ENCODE data around the gene LYVE1. TPM values are rescaled to one million over a fixed set of nuclear protein-coding genes. Genes with fewer than 3 reads are reported as not detected.

LYVE1 gene
- total RNA-seq, 1 donor from 2014 or later: 62.9 TPM

DNA sequence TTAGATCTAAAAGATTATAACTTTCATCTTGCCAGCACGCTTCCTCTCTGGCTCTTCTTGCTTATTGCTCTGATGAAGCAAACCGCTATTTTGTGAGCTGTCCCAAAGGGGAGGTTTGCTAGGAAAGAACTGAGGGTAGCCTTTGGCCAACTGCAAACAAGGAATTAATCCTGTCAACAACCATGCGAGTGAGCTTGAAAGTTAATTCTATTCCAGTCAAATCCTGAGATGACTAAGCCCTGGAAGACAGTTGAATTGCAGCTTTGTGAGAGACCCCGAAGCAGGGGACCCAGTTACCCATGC, 17.2 kb downstream of the LYVE1 start:
- intact Hi-C loops (cut with DNase I): no loop called here
- no peak for DNase-seq (ENCODE audit: extremely low spot score in 2 of 2)
- Histone ChIP-seq H3K4me1 (no peaks in the 10 kb centered on the region), H3K36me3 (no peaks in the 10 kb centered on the region), H3K27ac (no peak overlapping the region), H3K9me3 (no peaks in the 10 kb centered on the region), H3K4me3 (no peak overlapping the region), H3K27me3 (no peaks in the 10 kb centered on the region)
- TF ChIP-seq, protein P1, sequence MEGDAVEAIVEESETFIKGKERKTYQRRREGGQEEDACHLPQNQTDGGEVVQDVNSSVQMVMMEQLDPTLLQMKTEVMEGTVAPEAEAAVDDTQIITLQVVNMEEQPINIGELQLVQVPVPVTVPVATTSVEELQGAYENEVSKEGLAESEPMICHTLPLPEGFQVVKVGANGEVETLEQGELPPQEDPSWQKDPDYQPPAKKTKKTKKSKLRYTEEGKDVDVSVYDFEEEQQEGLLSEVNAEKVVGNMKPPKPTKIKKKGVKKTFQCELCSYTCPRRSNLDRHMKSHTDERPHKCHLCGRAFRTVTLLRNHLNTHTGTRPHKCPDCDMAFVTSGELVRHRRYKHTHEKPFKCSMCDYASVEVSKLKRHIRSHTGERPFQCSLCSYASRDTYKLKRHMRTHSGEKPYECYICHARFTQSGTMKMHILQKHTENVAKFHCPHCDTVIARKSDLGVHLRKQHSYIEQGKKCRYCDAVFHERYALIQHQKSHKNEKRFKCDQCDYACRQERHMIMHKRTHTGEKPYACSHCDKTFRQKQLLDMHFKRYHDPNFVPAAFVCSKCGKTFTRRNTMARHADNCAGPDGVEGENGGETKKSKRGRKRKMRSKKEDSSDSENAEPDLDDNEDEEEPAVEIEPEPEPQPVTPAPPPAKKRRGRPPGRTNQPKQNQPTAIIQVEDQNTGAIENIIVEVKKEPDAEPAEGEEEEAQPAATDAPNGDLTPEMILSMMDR (IDR thresholded peaks at IDR 0.05): no peak
- TF ChIP-seq POLR2A (IDR thresholded peaks at IDR 0.05): no peak
- no peak for TF ChIP-seq POLR2AphosphoS5 (IDR thresholded peaks at IDR 0.05; ENCODE audit: insufficient read depth in 1 of 2, low read depth in 1 of 2)

DNA sequence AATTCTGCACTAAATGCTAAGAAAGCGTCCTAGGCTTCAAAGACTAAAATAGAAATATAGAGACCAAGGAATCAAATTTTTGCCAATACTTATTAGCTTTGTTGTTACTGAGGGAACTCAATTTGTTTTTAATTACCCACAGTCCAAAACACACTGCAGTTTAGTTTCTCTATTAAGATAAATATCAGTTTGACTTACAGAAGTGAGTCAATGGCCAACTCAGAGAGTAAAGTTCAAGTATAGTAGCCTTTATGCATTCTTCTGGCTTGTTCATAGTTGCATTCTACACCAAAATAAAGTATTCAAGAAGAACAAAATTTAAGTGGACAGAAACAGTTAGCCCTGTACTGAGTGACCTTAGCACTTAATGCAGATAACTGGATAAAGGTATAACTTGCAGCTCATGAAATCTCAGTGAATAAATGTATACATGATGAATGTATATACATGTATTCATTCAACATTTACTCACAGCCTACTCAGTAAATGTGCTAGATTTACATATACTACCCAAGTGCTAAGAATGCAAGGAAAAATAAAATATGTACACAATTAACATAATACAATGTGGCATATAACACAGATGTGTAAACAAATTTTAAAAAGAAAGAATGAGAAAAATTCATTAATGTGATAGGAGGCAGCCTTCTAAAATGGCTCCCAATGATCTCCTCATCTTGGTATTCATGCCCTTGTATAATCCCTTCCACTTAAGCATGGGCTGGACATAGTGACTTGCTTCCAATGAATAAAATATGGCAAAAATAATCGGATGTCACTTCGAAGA, 17.8 kb downstream of the LYVE1 start:
- Histone ChIP-seq H3K9me3 (no peaks in the 10 kb centered on the region), H3K36me3 (no peaks in the 10 kb centered on the region), H3K4me3 (no peak overlapping the region), H3K27ac (no peak overlapping the region), H3K4me1 (no peaks in the 10 kb centered on the region), H3K27me3 (no peaks in the 10 kb centered on the region)
- intact Hi-C loops (cut with DNase I): no loop called here
- TF ChIP-seq, protein P1 (IDR thresholded peaks at IDR 0.05): no peak
- no peak for TF ChIP-seq POLR2A (IDR thresholded peaks at IDR 0.05)
- TF ChIP-seq POLR2AphosphoS5 (IDR thresholded peaks at IDR 0.05; ENCODE audit: insufficient read depth in 1 of 2, low read depth in 1 of 2): no peak
- no peak for DNase-seq (ENCODE audit: extremely low spot score in 2 of 2)

DNA sequence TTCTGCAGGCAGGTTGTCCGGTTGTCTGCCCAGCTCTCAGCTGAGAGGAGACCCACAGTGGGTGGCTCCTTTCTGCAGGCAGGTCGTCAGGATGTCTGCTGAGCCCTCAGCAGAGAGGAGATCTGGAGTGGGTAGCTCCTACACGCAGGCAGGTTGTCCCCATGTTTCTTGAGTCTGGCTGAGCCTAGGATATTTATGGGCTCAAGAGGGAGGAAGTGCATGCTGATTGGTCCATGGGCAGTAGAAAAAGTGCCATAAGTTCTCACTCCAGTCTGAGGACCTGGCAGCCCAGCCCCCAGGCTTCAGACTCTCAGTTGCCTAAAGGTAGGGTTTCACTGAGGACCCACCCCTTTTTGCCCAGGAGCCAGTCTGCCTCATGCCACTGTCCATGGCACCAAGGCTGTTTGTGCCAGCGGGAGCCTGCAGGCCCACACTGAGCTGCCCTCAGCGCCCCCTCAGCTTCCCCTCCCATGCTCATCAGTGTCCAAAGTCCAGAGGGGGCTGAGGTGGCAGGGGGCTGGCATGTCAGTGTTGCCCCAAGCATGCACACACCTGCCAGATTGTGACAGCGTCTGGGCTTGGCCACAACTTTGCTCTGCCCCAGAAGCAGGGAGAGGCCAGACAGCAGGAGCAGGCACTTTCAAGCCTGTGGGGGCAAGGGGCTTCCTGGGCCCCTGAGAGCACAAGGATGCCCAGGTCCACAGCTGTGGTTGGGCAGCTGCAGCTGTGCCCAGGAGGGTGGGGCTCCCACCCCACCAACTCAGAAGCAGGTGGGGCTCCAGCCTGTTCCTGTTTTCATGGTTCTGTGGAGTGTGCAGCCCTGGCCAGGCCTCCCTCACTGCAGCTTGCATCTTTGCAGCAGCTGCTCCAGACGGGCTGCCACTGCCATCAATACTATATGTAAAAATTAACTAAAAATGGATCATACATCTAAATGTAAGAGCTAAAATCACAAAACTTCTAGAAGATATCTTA, 23.7 kb downstream of the LYVE1 start:
- peaks cover 7% of the 10 kb centered on the region for H3K4me1 ChIP-seq
- H3K9me3 ChIP-seq: no peaks in the 10 kb centered on the region
- TF ChIP-seq, protein P1 (IDR thresholded peaks at IDR 0.05): no peak
- TF ChIP-seq POLR2A (IDR thresholded peaks at IDR 0.05) (no peak), POLR2AphosphoS5 (IDR thresholded peaks at IDR 0.05; ENCODE audit: insufficient read depth in 1 of 2, low read depth in 1 of 2) (no peak)
- no peak overlapping the region for H3K27ac ChIP-seq
- H3K4me3 ChIP-seq: no peak overlapping the region
- intact Hi-C loops (cut with DNase I): no loop called here
- DNase-seq (ENCODE audit: extremely low spot score in 2 of 2): no peak
- H3K27me3 ChIP-seq: no peaks in the 10 kb centered on the region
- no peaks in the 10 kb centered on the region for H3K36me3 ChIP-seq

DNA sequence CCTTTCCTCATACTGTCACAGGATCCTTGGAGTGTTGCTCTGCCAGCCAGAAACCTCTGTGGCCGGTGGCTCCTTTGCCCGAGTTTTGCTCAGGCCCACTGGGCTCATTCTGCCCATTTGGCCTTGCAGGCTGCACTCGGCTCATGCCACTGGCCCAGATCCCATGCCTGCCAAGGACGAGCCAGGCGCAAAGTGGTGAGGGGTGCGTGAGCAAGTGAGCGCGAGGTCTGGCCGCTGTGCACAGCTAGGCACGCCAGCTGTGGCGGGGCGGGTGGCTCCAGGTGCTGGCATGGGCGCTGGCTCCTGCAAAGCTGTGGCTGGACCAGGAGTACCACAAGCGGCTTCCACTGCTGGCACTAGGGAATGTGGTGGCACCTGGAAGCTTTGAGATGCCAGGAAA, 24.7 kb downstream of the LYVE1 start:
- Histone ChIP-seq H3K4me1 (peaks cover 17% of the 10 kb centered on the region), H3K9me3 (no peaks in the 10 kb centered on the region), H3K4me3 (no peak overlapping the region), H3K36me3 (no peaks in the 10 kb centered on the region), H3K27me3 (no peaks in the 10 kb centered on the region), H3K27ac (no peak overlapping the region)
- DNase-seq (ENCODE audit: extremely low spot score in 2 of 2): no peak
- no peak for TF ChIP-seq POLR2A (IDR thresholded peaks at IDR 0.05)
- TF ChIP-seq, protein P1 (IDR thresholded peaks at IDR 0.05): no peak
- no peak for TF ChIP-seq POLR2AphosphoS5 (IDR thresholded peaks at IDR 0.05; ENCODE audit: insufficient read depth in 1 of 2, low read depth in 1 of 2)
- intact Hi-C loops (cut with DNase I): no loop called here
